Gastroesophageal sphincter (tissue), 3 donors: ENCODE measurements around the gene C6orf47.

Experiments
- CTCF ChIP-seq, 4 experiments: fragments of 200-600 bp in 2 of 4; fragments of 450-650 bp in 2 of 4; sonication (generic) in 1 of 4; IDR thresholded peaks; one replicate each; pipeline ENCODE4 v1.5.1; 2017 to 2019; ENCODE audit warnings: antibody characterized with exemption in 4 of 4, mild to moderate bottlenecking in 2 of 4, moderate library complexity in 2 of 4
- EP300 ChIP-seq: sonication (generic); formaldehyde crosslinking; IDR thresholded peaks from one replicate; pipeline ENCODE4 v1.6.1; 2017; ENCODE audit warnings: antibody characterized with exemption, mild to moderate bottlenecking
- POLR2A ChIP-seq, 2 donors: fragments of 450-650 bp; IDR thresholded peaks; one replicate each; pipeline ENCODE4 v1.6.1; 2017; ENCODE audit warnings: antibody characterized with exemption in 2 of 2, mild to moderate bottlenecking in 2 of 2, moderate library complexity in 1 of 2
- POLR2AphosphoS5 ChIP-seq: sonication (generic); formaldehyde crosslinking; IDR thresholded peaks from one replicate; pipeline ENCODE4 v1.6.1; 2017; ENCODE audit warnings: antibody characterized with exemption

GRCh38 chr6:31633447-31633846, 27.1 kb downstream of the C6orf47 start:
- TF ChIP-seq CTCF (IDR thresholded peaks at IDR 0.05) (no peak), POLR2A (IDR thresholded peaks at IDR 0.05) (no peak), EP300 (no peak), POLR2AphosphoS5 (no peak)
